Measurements from ENCODE around the gene TRIO. TPM values are rescaled to one million over a fixed set of nuclear protein-coding genes. Genes with fewer than 3 reads are reported as not detected.
A peak's percentile ranks its signal among the peaks of the same experiment; 100 is the strongest.

TRIO gene
- total RNA-seq, 2 experiments from 2014 or later: 4.1 to 6.5 TPM

GRCh38 chr5:14216372-14216771 is 73.2 kb downstream of the TRIO start:
- H3K4me3 Mint-ChIP-seq: no peak overlapping the region
- H3K4me1 ChIP-seq (ENCODE audit: insufficient read depth, low read length): no peaks in the 10 kb centered on the region
- no peak overlapping the region for H3K27ac ChIP-seq (ENCODE audit: low read depth in 1 of 2, low read length in 2 of 2)
- H3K9me3 ChIP-seq (ENCODE audit: control insufficient read depth in 1 of 2, insufficient read depth in 1 of 2, low read length in 2 of 2): peaks cover 0 to 6% of the 10 kb centered on the region in 2 experiments
- ATAC-seq (ENCODE audit: poor library complexity) (no peak), DNase-seq (no peak)
- ChIA-PET POLR2A (no interaction called here), CTCF (no interaction called here)
- H3K36me3 ChIP-seq (ENCODE audit: insufficient read depth, low read length): no peaks in the 10 kb centered on the region
- no peak for TF ChIP-seq CTCF (IDR thresholded peaks at IDR 0.05)
- no peak overlapping the region for H3K4me3 ChIP-seq (ENCODE audit: low read length)
- intact Hi-C loops (cut with DNase I, micrococcal nuclease): no loop called here
- no peaks in the 10 kb centered on the region for H3K9me3 Mint-ChIP-seq
- peaks cover 33% of the 10 kb centered on the region for H3K27me3 Mint-ChIP-seq
- no peak overlapping the region for H3K27ac Mint-ChIP-seq
- H3K27me3 ChIP-seq (ENCODE audit: control insufficient read depth in 1 of 2, insufficient read depth in 2 of 2, low read length in 2 of 2): no peaks in the 10 kb centered on the region
- H3K4me1 Mint-ChIP-seq (ENCODE audit: low read depth): peaks cover 2% of the 10 kb centered on the region
- no peaks in the 10 kb centered on the region for H3K36me3 Mint-ChIP-seq (ENCODE audit: low read depth)

DNA sequence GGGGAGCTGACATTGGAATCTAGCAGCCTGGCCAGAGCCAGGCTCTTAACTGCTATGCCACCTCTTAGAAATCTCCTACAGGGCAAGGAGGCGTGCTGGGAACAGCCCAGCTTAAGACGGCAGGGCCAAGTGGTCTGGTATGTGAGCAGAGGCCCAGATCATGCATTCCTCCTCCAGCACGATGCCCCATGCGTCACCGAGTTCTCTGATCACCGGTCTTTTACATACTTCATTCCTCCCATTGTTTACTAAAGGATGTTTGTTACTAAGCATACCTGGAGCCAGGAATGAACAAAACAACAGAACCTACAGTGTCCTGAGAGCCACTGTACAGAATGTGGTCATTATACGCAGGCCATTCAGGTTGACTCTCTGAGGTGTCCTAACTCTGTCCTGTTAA is 73.8 kb downstream of the TRIO start:
- intact Hi-C loops (cut with DNase I, micrococcal nuclease): no loop called here

DNA sequence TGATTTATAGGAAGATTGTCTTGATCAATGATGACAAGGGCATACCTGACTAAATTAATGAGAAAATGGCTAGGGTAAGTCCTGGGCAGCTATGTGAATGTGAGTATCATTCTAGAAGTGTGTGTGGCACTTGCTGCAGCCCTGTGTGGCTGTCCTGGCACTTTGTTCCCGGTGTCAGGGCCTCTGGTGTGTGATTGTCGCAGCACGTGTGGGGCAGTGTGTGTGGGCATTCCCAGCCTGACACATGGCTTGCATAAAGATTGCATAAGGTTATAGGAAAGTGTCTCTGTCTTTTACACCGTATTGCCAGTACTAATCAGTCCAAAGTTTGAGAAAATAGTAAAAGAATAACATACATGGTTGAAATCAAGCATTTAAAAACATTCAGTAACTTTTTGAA is 74.4 kb downstream of the TRIO start:
- Mint-ChIP-seq H3K9me3 (no peaks in the 10 kb centered on the region), H3K4me1 (ENCODE audit: low read depth) (peaks cover 9% of the 10 kb centered on the region), H3K36me3 (ENCODE audit: low read depth) (no peaks in the 10 kb centered on the region), H3K4me3 (no peak overlapping the region), H3K27me3 (peaks cover 33% of the 10 kb centered on the region), H3K27ac (no peak overlapping the region)
- TF ChIP-seq CTCF (IDR thresholded peaks at IDR 0.05): no peak
- POLR2A ChIA-PET: no interaction called here
- H3K4me3 ChIP-seq (ENCODE audit: low read length): no peak overlapping the region
- peak in 1 of 14 experiments; percentile 11 for DNase-seq
- intact Hi-C loops (cut with DNase I, micrococcal nuclease): no loop called here
- H3K27me3 ChIP-seq (ENCODE audit: control insufficient read depth in 1 of 2, insufficient read depth in 2 of 2, low read length in 2 of 2): no peaks in the 10 kb centered on the region
- no peak for ATAC-seq (ENCODE audit: poor library complexity)
- CTCF ChIA-PET: no interaction called here
- no peak overlapping the region for H3K27ac ChIP-seq (ENCODE audit: low read depth in 1 of 2, low read length in 2 of 2)
- H3K4me1 ChIP-seq (ENCODE audit: insufficient read depth, low read length): no peaks in the 10 kb centered on the region
- peaks cover 0 to 8% of the 10 kb centered on the region in 2 experiments for H3K9me3 ChIP-seq (ENCODE audit: control insufficient read depth in 1 of 2, insufficient read depth in 1 of 2, low read length in 2 of 2)
- H3K36me3 ChIP-seq (ENCODE audit: insufficient read depth, low read length): no peaks in the 10 kb centered on the region

More for the DNA sequence above, 73.8 kb downstream of the TRIO start:
- no peak overlapping the region for H3K27ac ChIP-seq (ENCODE audit: low read depth in 1 of 2, low read length in 2 of 2)
- DNase-seq (no peak), ATAC-seq (ENCODE audit: poor library complexity) (no peak)
- H3K27me3 ChIP-seq (ENCODE audit: control insufficient read depth in 1 of 2, insufficient read depth in 2 of 2, low read length in 2 of 2): no peaks in the 10 kb centered on the region
- H3K27ac Mint-ChIP-seq: no peak overlapping the region
- POLR2A ChIA-PET: no interaction called here
- no peak overlapping the region for H3K4me3 ChIP-seq (ENCODE audit: low read length)
- peaks cover 33% of the 10 kb centered on the region for H3K27me3 Mint-ChIP-seq
- no peaks in the 10 kb centered on the region for H3K9me3 Mint-ChIP-seq
- no peaks in the 10 kb centered on the region for H3K36me3 Mint-ChIP-seq (ENCODE audit: low read depth)
- H3K9me3 ChIP-seq (ENCODE audit: control insufficient read depth in 1 of 2, insufficient read depth in 1 of 2, low read length in 2 of 2): peaks cover 0 to 8% of the 10 kb centered on the region in 2 experiments
- no peak overlapping the region for H3K4me3 Mint-ChIP-seq
- TF ChIP-seq CTCF (IDR thresholded peaks at IDR 0.05): no peak
- H3K4me1 ChIP-seq (ENCODE audit: insufficient read depth, low read length): no peaks in the 10 kb centered on the region
- H3K36me3 ChIP-seq (ENCODE audit: insufficient read depth, low read length): no peaks in the 10 kb centered on the region
- H3K4me1 Mint-ChIP-seq (ENCODE audit: low read depth): peaks cover 8% of the 10 kb centered on the region
- CTCF ChIA-PET: no interaction called here
